ENCODE measurements around the gene PRDM2. TPM values are rescaled to one million over a fixed set of nuclear protein-coding genes. Genes with fewer than 3 reads are reported as not detected.

Gene PRDM2
- total and polyA plus RNA-seq, 11 donors, result 16.1 to 52.7 (median 36.3) TPM

DNA sequence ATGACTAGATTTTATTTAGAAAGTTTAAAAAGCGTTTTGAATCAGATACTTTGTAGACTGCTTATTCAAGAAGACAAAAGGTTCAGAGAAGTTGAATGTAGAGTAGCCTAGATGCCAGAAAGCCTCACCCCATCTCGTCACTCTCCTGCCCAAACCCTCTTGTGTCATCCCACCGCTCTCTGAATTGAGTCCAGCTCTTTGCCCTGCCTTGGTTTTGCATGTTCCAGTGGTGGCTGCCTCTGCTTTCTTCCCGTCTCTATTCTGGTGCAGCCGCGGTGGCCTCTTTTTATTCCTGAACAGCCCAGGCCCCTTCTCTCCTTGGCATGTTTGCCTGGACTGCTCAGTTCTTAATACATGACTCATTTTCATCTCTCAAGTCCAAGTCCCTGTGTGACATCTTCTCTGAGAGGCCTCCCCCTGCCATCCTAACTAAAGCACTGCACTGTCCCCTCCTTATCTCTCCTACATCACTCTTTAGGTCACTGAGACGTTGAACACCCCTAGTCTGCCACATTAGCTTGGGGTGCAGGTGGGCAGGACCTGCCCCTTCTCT is 22.9 kb downstream of the PRDM2 start:
- no peaks in the 10 kb centered on the region for H3K36me3 ChIP-seq
- H3K27me3 ChIP-seq, result no peaks in the 10 kb centered on the region
- H3K4me1 ChIP-seq, result peaks cover 0 to 13% (median 0%) of the 10 kb centered on the region in 12 donors
- no peak for TF ChIP-seq POLR2A (IDR thresholded peaks at IDR 0.05)
- TF ChIP-seq, protein P1, sequence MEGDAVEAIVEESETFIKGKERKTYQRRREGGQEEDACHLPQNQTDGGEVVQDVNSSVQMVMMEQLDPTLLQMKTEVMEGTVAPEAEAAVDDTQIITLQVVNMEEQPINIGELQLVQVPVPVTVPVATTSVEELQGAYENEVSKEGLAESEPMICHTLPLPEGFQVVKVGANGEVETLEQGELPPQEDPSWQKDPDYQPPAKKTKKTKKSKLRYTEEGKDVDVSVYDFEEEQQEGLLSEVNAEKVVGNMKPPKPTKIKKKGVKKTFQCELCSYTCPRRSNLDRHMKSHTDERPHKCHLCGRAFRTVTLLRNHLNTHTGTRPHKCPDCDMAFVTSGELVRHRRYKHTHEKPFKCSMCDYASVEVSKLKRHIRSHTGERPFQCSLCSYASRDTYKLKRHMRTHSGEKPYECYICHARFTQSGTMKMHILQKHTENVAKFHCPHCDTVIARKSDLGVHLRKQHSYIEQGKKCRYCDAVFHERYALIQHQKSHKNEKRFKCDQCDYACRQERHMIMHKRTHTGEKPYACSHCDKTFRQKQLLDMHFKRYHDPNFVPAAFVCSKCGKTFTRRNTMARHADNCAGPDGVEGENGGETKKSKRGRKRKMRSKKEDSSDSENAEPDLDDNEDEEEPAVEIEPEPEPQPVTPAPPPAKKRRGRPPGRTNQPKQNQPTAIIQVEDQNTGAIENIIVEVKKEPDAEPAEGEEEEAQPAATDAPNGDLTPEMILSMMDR (IDR thresholded peaks at IDR 0.05), result no peak
- H3K9me3 ChIP-seq, result no peaks in the 10 kb centered on the region
- ATAC-seq, result no peak
- H3K27ac ChIP-seq, result no peak overlapping the region
- intact Hi-C loops (cut with DNase I), result loop anchor here in 1 of 10 donors (10.0 kb wide), 1 partner anchor 58 kb away; no protein-coding TSS in a partner anchor
- H3K4me3 ChIP-seq, result no peak overlapping the region
- no peak for DNase-seq
- 91 to 92% (median 91%) methylated on average over 7 of the region's 7 CpGs for WGBS, 4 donors

DNA sequence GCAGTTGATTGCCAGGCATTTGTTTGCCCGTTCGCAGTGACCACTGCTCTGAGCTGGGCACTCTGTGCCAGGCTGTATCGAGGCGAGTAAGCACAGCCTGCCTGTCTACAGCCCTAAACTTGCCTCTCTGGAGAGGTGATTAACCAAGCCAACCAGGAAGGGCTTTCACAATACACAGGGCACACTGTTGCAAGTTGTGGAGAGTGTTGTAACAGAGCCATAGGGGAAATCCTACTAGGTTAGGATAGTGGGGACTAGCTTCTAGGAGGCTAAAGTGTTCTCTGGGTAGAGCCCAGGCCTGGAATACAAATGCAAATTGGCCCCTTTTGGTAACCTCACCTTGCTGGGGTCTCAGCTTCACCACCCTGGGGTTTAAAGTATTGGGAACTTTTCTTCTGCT is 23.8 kb downstream of the PRDM2 start:
- H3K36me3 ChIP-seq, result no peaks in the 10 kb centered on the region
- no peaks in the 10 kb centered on the region for H3K9me3 ChIP-seq
- ATAC-seq (peak in 3 of 4 donors; percentile 11 to 81 (median 31)), DNase-seq (no peak)
- peak overlapping the region in 1 of 12 donors; percentile 10 for H3K27ac ChIP-seq
- H3K27me3 ChIP-seq, result no peaks in the 10 kb centered on the region
- H3K4me3 ChIP-seq, result no peak overlapping the region
- 89 to 95% (median 91%) methylated on average over 4 of the region's 4 CpGs for WGBS, 4 donors
- TF ChIP-seq POLR2A (IDR thresholded peaks at IDR 0.05), result no peak
- TF ChIP-seq, protein P1 (IDR thresholded peaks at IDR 0.05), result no peak
- intact Hi-C loops (cut with DNase I), result loop anchor here in 1 of 10 donors (10.0 kb wide), 1 partner anchor 59 kb away; no protein-coding TSS in a partner anchor
- peaks cover 0 to 13% (median 0%) of the 10 kb centered on the region in 12 donors for H3K4me1 ChIP-seq

DNA sequence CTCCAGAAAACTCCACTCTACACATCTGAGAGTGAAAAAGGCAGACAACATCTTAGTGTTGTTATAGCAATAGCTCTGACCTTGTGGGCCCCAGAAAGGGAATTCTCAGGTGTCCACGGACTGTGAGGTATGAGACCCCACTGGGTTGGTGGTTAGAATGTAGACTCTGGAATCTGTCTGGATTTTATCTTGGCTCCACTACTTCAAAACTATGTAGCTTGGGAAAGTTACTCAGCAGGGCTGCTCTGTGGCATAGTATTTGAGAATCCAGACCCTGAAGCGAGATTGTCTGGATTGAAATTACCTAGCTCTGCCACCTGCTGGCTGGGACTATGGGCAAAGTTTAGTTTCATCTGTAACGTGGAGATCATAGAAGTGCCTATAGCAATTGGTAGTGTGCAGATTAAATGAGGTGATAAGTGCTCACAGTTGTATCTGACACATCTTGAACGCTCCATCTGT is 25.8 kb downstream of the PRDM2 start:
- 64 to 74% (median 66%) methylated on average over 4 of the region's 4 CpGs for WGBS, 4 donors
- TF ChIP-seq, protein P1 (IDR thresholded peaks at IDR 0.05), result peak in 7 of 12 donors; percentile 13 to 41 (median 31)
- TF ChIP-seq POLR2A (IDR thresholded peaks at IDR 0.05), result no peak
- H3K9me3 ChIP-seq, result no peaks in the 10 kb centered on the region
- H3K27ac ChIP-seq, result no peak overlapping the region
- no peaks in the 10 kb centered on the region for H3K27me3 ChIP-seq
- intact Hi-C loops (cut with DNase I), result loop anchor here in 2 of 10 donors (5.0 to 10.0 kb wide), 2 partner anchors 61 to 1342 kb away; no protein-coding TSS in a partner anchor
- H3K36me3 ChIP-seq, result no peaks in the 10 kb centered on the region
- no peak for DNase-seq
- H3K4me1 ChIP-seq, result peaks cover 0 to 22% (median 0%) of the 10 kb centered on the region in 12 donors
- peak in 1 of 4 donors; percentile 52 for ATAC-seq
- H3K4me3 ChIP-seq, result no peak overlapping the region

DNA sequence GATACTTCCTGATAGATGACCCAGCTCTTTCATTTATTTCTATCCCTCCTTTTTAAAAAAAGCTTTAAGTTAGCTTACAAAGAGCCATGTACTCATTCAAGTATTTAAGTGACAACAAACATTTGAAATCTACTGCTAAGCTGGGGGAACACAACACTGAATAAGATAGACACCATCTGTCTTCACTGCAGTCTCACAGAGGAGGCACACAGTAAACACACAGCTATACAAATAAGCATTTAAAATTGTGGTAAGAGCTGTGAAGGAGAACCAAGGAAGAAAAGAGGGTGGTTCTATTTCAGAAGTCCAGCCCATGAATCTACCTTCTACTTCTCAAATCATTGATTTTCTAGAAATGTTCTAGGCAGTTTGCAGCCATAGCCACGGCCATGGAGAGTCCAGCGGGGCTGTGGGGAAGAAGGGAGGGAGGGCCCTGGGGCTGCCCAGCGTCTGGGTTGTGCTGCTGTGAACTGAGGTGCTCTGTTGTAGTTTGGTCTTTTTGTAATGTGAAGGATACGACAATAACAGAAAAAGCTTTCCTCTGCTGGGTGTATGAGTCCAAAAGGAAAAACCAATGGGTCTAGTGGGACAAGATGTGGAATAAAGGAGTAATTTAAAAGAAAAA is 28.2 kb downstream of the PRDM2 start:
- no peak for TF ChIP-seq POLR2A (IDR thresholded peaks at IDR 0.05)
- TF ChIP-seq, protein P1 (IDR thresholded peaks at IDR 0.05), result no peak

More for the DNA sequence above, 28.2 kb downstream of the PRDM2 start:
- H3K27me3 ChIP-seq, result no peaks in the 10 kb centered on the region
- no peak for ATAC-seq
- no peak overlapping the region for H3K4me3 ChIP-seq
- WGBS, 4 donors, result 80 to 93% (median 89%) methylated on average over 4 of the region's 4 CpGs
- no peaks in the 10 kb centered on the region for H3K9me3 ChIP-seq
- no peaks in the 10 kb centered on the region for H3K36me3 ChIP-seq
- DNase-seq, result no peak
- intact Hi-C loops (cut with DNase I), result loop anchor here in 2 of 10 donors (5.0 to 10.0 kb wide), 2 partner anchors 63 to 1339 kb away; no protein-coding TSS in a partner anchor
- no peak overlapping the region for H3K27ac ChIP-seq
- H3K4me1 ChIP-seq, result peaks cover 0 to 45% (median 0%) of the 10 kb centered on the region in 12 donors

All from heart left ventricle (tissue), 16 donors.